KMS-11 (cell line): ENCODE measurements around the gene RREB1.

Experiments
- H2AFZ ChIP-seq: fragments of 200-600 bp; sonication (generic); 2 replicates; pipeline ENCODE4 v1.6.1; 2016; ENCODE audit warnings: antibody characterized with exemption, mixed run types, low read depth
- H3K27ac ChIP-seq: fragments of 200-600 bp; sonication (generic); 2 replicates; pipeline ENCODE4 v1.6.1; 2016; ENCODE audit warnings: mild to moderate bottlenecking, mixed run types
- H3K27me3 ChIP-seq: fragments of 200-600 bp; sonication (generic); 2 replicates; pipeline ENCODE4 v1.6.1; 2017; ENCODE audit warnings: mild to moderate bottlenecking, low read depth, mixed run types, moderate library complexity; ENCODE audit not compliant: insufficient read depth
- H3K36me3 ChIP-seq: fragments of 200-600 bp; sonication (generic); 2 replicates; pipeline ENCODE4 v1.6.1; 2017; ENCODE audit warnings: mild to moderate bottlenecking, mixed run types; ENCODE audit not compliant: insufficient read depth
- H3K4me1 ChIP-seq: fragments of 200-600 bp; sonication (generic); 2 replicates; pipeline ENCODE4 v1.6.1; 2016; ENCODE audit warnings: mild to moderate bottlenecking, low read depth, mixed run types; ENCODE audit not compliant: poor library complexity, severe bottlenecking
- H3K4me2 ChIP-seq: fragments of 200-600 bp; sonication (generic); 2 replicates; pipeline ENCODE4 v1.7.0; 2016; ENCODE audit warnings: mild to moderate bottlenecking, mixed run types
- H3K4me3 ChIP-seq: fragments of 200-600 bp; sonication (generic); IDR thresholded peaks from 2 replicates; pipeline ENCODE4 v1.6.1; 2017; ENCODE audit warnings: low read depth, low read length, mixed read lengths; ENCODE audit not compliant: insufficient read depth
- H3K79me2 ChIP-seq: fragments of 200-600 bp; sonication (generic); 2 replicates; pipeline ENCODE4 v1.6.1; 2016; ENCODE audit warnings: low read depth, mixed run types; ENCODE audit not compliant: insufficient read depth
- H3K9ac ChIP-seq: fragments of 200-600 bp; sonication (generic); 2 replicates; pipeline ENCODE4 v1.6.1; 2016; ENCODE audit warnings: mild to moderate bottlenecking, mixed run types
- H4K20me1 ChIP-seq: fragments of 200-600 bp; sonication (generic); 2 replicates; pipeline ENCODE4 v1.6.1; 2016; ENCODE audit warnings: mild to moderate bottlenecking, mixed run types; ENCODE audit not compliant: insufficient read depth
- TF ChIP-seq, protein P1 (sequence below): fragments of 200-600 bp; sonication (generic); conservative IDR thresholded peaks from 2 replicates; pipeline ENCODE4 v1.6.1; 2017; ENCODE audit warnings: low read depth, mild to moderate bottlenecking, antibody characterized with exemption, low read length, moderate library complexity, mixed read lengths

RREB1 gene

GRCh38 chr6:7126754-7127153, 19.0 kb downstream of the RREB1 start:
- H3K9ac ChIP-seq, result no peak overlapping the region
- H4K20me1 ChIP-seq, result no peaks in the 10 kb centered on the region; the same call in 1 of the 2 replicates
- H3K36me3 ChIP-seq, result no peaks in the 10 kb centered on the region
- peaks cover 75% of the 10 kb centered on the region for H3K79me2 ChIP-seq
- no peak overlapping the region for H3K4me3 ChIP-seq
- TF ChIP-seq, protein P1, sequence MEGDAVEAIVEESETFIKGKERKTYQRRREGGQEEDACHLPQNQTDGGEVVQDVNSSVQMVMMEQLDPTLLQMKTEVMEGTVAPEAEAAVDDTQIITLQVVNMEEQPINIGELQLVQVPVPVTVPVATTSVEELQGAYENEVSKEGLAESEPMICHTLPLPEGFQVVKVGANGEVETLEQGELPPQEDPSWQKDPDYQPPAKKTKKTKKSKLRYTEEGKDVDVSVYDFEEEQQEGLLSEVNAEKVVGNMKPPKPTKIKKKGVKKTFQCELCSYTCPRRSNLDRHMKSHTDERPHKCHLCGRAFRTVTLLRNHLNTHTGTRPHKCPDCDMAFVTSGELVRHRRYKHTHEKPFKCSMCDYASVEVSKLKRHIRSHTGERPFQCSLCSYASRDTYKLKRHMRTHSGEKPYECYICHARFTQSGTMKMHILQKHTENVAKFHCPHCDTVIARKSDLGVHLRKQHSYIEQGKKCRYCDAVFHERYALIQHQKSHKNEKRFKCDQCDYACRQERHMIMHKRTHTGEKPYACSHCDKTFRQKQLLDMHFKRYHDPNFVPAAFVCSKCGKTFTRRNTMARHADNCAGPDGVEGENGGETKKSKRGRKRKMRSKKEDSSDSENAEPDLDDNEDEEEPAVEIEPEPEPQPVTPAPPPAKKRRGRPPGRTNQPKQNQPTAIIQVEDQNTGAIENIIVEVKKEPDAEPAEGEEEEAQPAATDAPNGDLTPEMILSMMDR, result no peak
- no peak overlapping the region for H3K4me2 ChIP-seq
- no peak overlapping the region for H3K27ac ChIP-seq
- no peaks in the 10 kb centered on the region for H3K27me3 ChIP-seq
- peaks cover 50% of the 10 kb centered on the region for H3K4me1 ChIP-seq
- no peak overlapping the region for H2AFZ ChIP-seq

- no peaks in the 10 kb centered on the region for H3K36me3 ChIP-seq
- H4K20me1 ChIP-seq, result no peaks in the 10 kb centered on the region; the same call in 1 of the 2 replicates
- no peak overlapping the region for H3K27ac ChIP-seq
Measured at GRCh38 chr6:7127680-7128079, 19.9 kb downstream of the RREB1 start.

DNA sequence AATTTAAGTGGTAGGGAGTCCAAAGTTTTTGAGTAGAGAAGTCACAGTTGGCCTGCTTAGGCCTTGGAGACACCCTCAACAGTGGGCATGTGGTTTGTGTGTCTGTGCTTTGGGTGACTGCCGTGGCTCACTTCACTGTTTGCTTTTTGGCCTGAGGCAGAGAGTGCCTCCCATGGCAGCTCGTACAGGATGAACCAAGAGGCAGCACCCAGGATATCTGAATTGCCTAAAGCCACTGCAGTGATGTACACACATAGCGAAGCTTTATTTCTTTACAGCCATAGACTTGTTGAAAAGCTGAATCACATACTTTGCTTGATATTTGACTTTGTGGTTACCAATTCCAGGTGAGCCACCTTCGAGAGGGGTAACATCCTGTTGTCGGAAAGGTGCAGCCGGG, 21.6 kb downstream of the RREB1 start:
- Histone ChIP-seq H3K36me3 (no peaks in the 10 kb centered on the region), H3K4me3 (no peak overlapping the region), H3K27me3 (no peaks in the 10 kb centered on the region), H3K27ac (no peak overlapping the region), H2AFZ (no peak overlapping the region), H3K9ac (no peak overlapping the region), H3K4me1 (peaks cover 45% of the 10 kb centered on the region), H4K20me1 (no peaks in the 10 kb centered on the region; the same call in 1 of the 2 replicates), H3K4me2 (no peak overlapping the region), H3K79me2 (peaks cover 80% of the 10 kb centered on the region)
- TF ChIP-seq, protein P1, result no peak

More at GRCh38 chr6:7127680-7128079, 19.9 kb downstream of the RREB1 start:
- no peak overlapping the region for H2AFZ ChIP-seq
- peaks cover 80% of the 10 kb centered on the region for H3K79me2 ChIP-seq
- no peak overlapping the region for H3K4me2 ChIP-seq
- H3K9ac ChIP-seq, result no peak overlapping the region
- TF ChIP-seq, protein P1, result no peak
- peaks cover 45% of the 10 kb centered on the region for H3K4me1 ChIP-seq
- H3K4me3 ChIP-seq, result no peak overlapping the region
- H3K27me3 ChIP-seq, result no peaks in the 10 kb centered on the region

DNA sequence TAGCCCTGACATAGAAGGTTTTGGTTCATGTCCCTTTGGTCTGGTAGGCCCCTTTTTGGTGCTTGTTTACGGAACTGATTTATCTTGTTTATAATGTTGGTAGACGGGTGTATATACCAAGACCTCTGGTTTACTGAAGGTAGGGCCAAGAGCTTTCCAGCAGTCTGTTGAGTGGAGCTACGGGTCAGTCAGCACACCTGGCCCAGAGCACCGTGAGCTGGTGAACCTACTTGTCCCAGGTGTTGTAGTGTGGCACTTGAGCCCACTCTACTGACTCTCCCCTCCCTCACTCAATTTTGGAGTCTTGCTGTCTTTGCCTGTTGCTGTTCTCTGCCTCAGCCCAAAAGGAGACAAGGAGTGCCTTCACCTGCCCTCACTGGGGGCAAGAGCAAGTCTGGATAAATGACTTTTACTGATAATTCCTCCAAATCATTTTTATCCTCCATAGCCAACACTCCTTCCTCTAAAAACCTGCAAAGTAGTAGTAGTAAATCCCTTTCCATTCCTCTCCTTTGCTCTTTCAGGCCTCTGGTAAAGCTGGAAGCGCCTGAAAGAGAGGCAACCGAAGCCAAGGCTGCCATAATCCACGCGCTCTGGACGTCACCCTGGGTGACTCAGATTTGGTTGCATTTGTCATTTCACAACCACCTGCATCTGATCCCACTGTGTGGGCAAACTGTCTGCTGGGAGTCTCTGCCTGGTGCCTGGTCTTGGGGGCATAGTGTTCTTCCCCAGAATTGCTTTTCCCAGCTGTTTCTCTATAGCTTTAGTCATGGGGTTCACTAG, 22.2 kb downstream of the RREB1 start:
- Histone ChIP-seq H3K4me2 (no peak overlapping the region), H3K27ac (no peak overlapping the region), H3K4me3 (no peak overlapping the region), H3K27me3 (no peaks in the 10 kb centered on the region), H3K4me1 (peaks cover 45% of the 10 kb centered on the region), H2AFZ (no peak overlapping the region), H3K9ac (no peak overlapping the region), H3K36me3 (no peaks in the 10 kb centered on the region), H3K79me2 (peaks cover 80% of the 10 kb centered on the region), H4K20me1 (no peaks in the 10 kb centered on the region)
- TF ChIP-seq, protein P1, result no peak
